D341Med (cell line): ENCODE measurements around the gene CRISP3.
"Not testable (repeated sequence)": the region's sequence is repeated elsewhere in the genome, so short reads cannot be mapped to it uniquely, and the experiment has no call there.

Experiments used
- DNase-seq: peaks from one replicate; pipeline ENCODE4 v3.0.0; 2012; ENCODE audit warnings: low spot score

Gene CRISP3

GRCh38 chr6:49744259-49744658 is at the start of gene CRISP3:
CRISP3 (minus strand) TSS chr6:49744388; CDS start chr6:49744367, 21 bp downstream.
- DNase-seq, result no peak

- no peak for DNase-seq
Observed at GRCh38 chr6:49790341-49790740, 46.2 kb upstream of the CRISP3 start.

GRCh38 chr6:49787176-49787575 is 43.0 kb upstream of the CRISP3 start, which contains the start of gene PGK2:
PGK2 (minus strand) TSS chr6:49787285; CDS start chr6:49787187, 98 bp downstream.
- DNase-seq, result no peak

- no peak for DNase-seq
Observed at GRCh38 chr6:49784272-49784671, 40.1 kb upstream of the CRISP3 start.

GRCh38 chr6:49782725-49783124 is 38.5 kb upstream of the CRISP3 start:
- DNase-seq, result no peak

GRCh38 chr6:49782293-49782692 is 38.1 kb upstream of the CRISP3 start:
- no peak for DNase-seq

GRCh38 chr6:49776444-49776843 is 32.3 kb upstream of the CRISP3 start:
- no peak for DNase-seq

- no peak for DNase-seq
Observed at GRCh38 chr6:49775043-49775442, 30.9 kb upstream of the CRISP3 start.

GRCh38 chr6:49772285-49772684 is 28.1 kb upstream of the CRISP3 start:
- no peak for DNase-seq

GRCh38 chr6:49766762-49767161 is 22.6 kb upstream of the CRISP3 start:
- DNase-seq, result no peak

GRCh38 chr6:49764571-49765236 is 20.5 kb upstream of the CRISP3 start:
- no peak for DNase-seq

- DNase-seq, result no peak
Observed at GRCh38 chr6:49743429-49743828, 759 bp downstream of the CRISP3 start.

GRCh38 chr6:49739423-49739822 is 4.8 kb downstream of the CRISP3 start:
- DNase-seq, result no peak

GRCh38 chr6:49736017-49736508 is 8.1 kb downstream of the CRISP3 start:
- DNase-seq, result no peak

GRCh38 chr6:49733680-49734079 is 10.5 kb downstream of the CRISP3 start:
- DNase-seq, result no peak

GRCh38 chr6:49732781-49733180 is 11.4 kb downstream of the CRISP3 start:
- no peak for DNase-seq

- no peak for DNase-seq
Observed at GRCh38 chr6:49730251-49730650, 13.9 kb downstream of the CRISP3 start.

GRCh38 chr6:49723917-49724316 is 20.3 kb downstream of the CRISP3 start:
- not testable (repeated sequence) for DNase-seq

GRCh38 chr6:49721297-49721696 is 22.9 kb downstream of the CRISP3 start:
- no peak for DNase-seq

- DNase-seq, result no peak
Observed at GRCh38 chr6:49720372-49720771, 23.8 kb downstream of the CRISP3 start.

GRCh38 chr6:49713346-49713745 is 30.8 kb downstream of the CRISP3 start, which contains the start of gene CRISP2:
CRISP2 (minus strand) TSS chr6:49713543; CDS start chr6:49709196, 4,347 bp downstream.
- DNase-seq, result no peak

- no peak for DNase-seq
Observed at GRCh38 chr6:49698478-49698877, 45.7 kb downstream of the CRISP3 start.

GRCh38 chr6:49693512-49693911 is 50.7 kb downstream of the CRISP3 start:
- no peak for DNase-seq

- no peak for DNase-seq
Observed at GRCh38 chr6:49692534-49692933, 51.7 kb downstream of the CRISP3 start.
